Measurements from ENCODE around the gene VWA3A. TPM values are rescaled to one million over a fixed set of nuclear protein-coding genes. Genes with fewer than 3 reads are reported as not detected.

The VWA3A gene
- total and polyA plus RNA-seq, 2 donors (not counting 1 experiment from before 2014, with no cell fraction given) = 0.06 to 0.17 TPM

DNA sequence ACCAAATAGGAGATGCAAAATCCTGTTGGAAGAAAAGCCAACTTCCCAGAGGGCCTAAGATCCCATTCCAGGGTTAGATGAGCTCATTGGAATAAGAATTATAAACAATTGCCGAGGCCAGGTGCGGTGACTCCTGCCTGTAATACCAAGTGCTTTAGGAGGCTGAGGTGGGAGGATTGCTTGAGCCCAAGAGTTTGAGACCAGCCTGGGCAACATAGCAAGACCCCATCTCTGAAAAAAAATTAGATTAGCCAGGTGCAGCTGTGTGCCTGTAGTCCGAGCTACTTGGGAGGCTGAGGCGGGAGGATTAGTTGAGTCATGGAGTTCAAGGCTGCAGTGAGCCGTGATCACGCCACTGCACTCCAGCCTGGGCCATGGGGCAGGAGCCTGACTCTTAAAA is 52.2 kb downstream of the VWA3A start:
- no peak overlapping the region for H3K4me2 ChIP-seq (ENCODE audit: extremely low read depth, insufficient read depth, low read length)
- H3K9ac ChIP-seq (ENCODE audit: insufficient read depth, low read length) = no peak overlapping the region
- peaks cover 14% of the 10 kb centered on the region for H3K27me3 ChIP-seq (ENCODE audit: control insufficient read depth, insufficient read depth, low read length)
- TF ChIP-seq CTCF (conservative IDR thresholded peaks at IDR 0.05 in 1 of 2, IDR thresholded peaks at IDR 0.05 in 1 of 2; ENCODE audit: low read depth in 1 of 2, low read length in 2 of 2) = no peak
- no peak for TF ChIP-seq EZH2 (IDR thresholded peaks at IDR 0.05; ENCODE audit: low read length, missing control alignments)
- no peaks in the 10 kb centered on the region for H3K79me2 ChIP-seq (ENCODE audit: control insufficient read depth, insufficient read depth, low read length)
- H3K27ac ChIP-seq (ENCODE audit: insufficient read depth, low read length) = no peak overlapping the region
- H3K4me3 ChIP-seq (replicated peaks in 1 of 4; ENCODE audit: control extremely low read depth in 1 of 4, insufficient read depth in 1 of 4, low read depth in 3 of 4, low read length in 4 of 4) = no peak overlapping the region
- no peak overlapping the region for H2AFZ ChIP-seq (ENCODE audit: low read length)
- H3K36me3 ChIP-seq (ENCODE audit: control insufficient read depth, insufficient read depth, low read length) = no peaks in the 10 kb centered on the region
- H4K20me1 ChIP-seq (ENCODE audit: control insufficient read depth, extremely low read depth, insufficient read depth, low read length) = no peaks in the 10 kb centered on the region
- DNase-seq (ENCODE audit: low read depth in 2 of 2) = no peak
- H3K4me1 ChIP-seq (ENCODE audit: control insufficient read depth, extremely low read depth, insufficient read depth, low read length) = no peaks in the 10 kb centered on the region
- H3K9me3 ChIP-seq (ENCODE audit: control insufficient read depth, insufficient read depth, low read depth, low read length) = no peaks in the 10 kb centered on the region

- Histone ChIP-seq H3K27me3 (ENCODE audit: control insufficient read depth, insufficient read depth, low read length) (peaks cover 4% of the 10 kb centered on the region), H3K9me3 (ENCODE audit: control insufficient read depth, insufficient read depth, low read depth, low read length) (no peaks in the 10 kb centered on the region), H3K4me1 (ENCODE audit: control insufficient read depth, extremely low read depth, insufficient read depth, low read length) (no peaks in the 10 kb centered on the region), H3K27ac (ENCODE audit: insufficient read depth, low read length) (no peak overlapping the region), H3K79me2 (ENCODE audit: control insufficient read depth, insufficient read depth, low read length) (no peaks in the 10 kb centered on the region), H3K4me3 (replicated peaks in 1 of 4; ENCODE audit: control extremely low read depth in 1 of 4, insufficient read depth in 1 of 4, low read depth in 3 of 4, low read length in 4 of 4) (no peak overlapping the region), H4K20me1 (ENCODE audit: control insufficient read depth, extremely low read depth, insufficient read depth, low read length) (no peaks in the 10 kb centered on the region), H3K36me3 (ENCODE audit: control insufficient read depth, insufficient read depth, low read length) (no peaks in the 10 kb centered on the region), H3K4me2 (ENCODE audit: extremely low read depth, insufficient read depth, low read length) (no peak overlapping the region), H3K9ac (ENCODE audit: insufficient read depth, low read length) (no peak overlapping the region), H2AFZ (ENCODE audit: low read length) (no peak overlapping the region)
- TF ChIP-seq CTCF (conservative IDR thresholded peaks at IDR 0.05 in 1 of 2, IDR thresholded peaks at IDR 0.05 in 1 of 2; ENCODE audit: low read depth in 1 of 2, low read length in 2 of 2) (no peak), EZH2 (IDR thresholded peaks at IDR 0.05; ENCODE audit: low read length, missing control alignments) (no peak)
- no peak for DNase-seq (ENCODE audit: low read depth in 2 of 2)
These were observed 55.5 kb downstream of the VWA3A start for GRCh38 chr16:22147853-22148252.

- Histone ChIP-seq H3K4me2 (ENCODE audit: extremely low read depth, insufficient read depth, low read length) (no peak overlapping the region), H3K27me3 (ENCODE audit: control insufficient read depth, insufficient read depth, low read length) (peaks cover 4% of the 10 kb centered on the region), H3K4me1 (ENCODE audit: control insufficient read depth, extremely low read depth, insufficient read depth, low read length) (no peaks in the 10 kb centered on the region), H3K27ac (ENCODE audit: insufficient read depth, low read length) (no peak overlapping the region), H3K4me3 (replicated peaks in 1 of 4; ENCODE audit: control extremely low read depth in 1 of 4, insufficient read depth in 1 of 4, low read depth in 3 of 4, low read length in 4 of 4) (no peak overlapping the region), H3K9ac (ENCODE audit: insufficient read depth, low read length) (no peak overlapping the region), H3K36me3 (ENCODE audit: control insufficient read depth, insufficient read depth, low read length) (no peaks in the 10 kb centered on the region), H2AFZ (ENCODE audit: low read length) (no peak overlapping the region), H3K9me3 (ENCODE audit: control insufficient read depth, insufficient read depth, low read depth, low read length) (no peaks in the 10 kb centered on the region), H3K79me2 (ENCODE audit: control insufficient read depth, insufficient read depth, low read length) (no peaks in the 10 kb centered on the region), H4K20me1 (ENCODE audit: control insufficient read depth, extremely low read depth, insufficient read depth, low read length) (no peaks in the 10 kb centered on the region)
- DNase-seq (ENCODE audit: low read depth in 2 of 2) = no peak
- TF ChIP-seq CTCF (conservative IDR thresholded peaks at IDR 0.05 in 1 of 2, IDR thresholded peaks at IDR 0.05 in 1 of 2; ENCODE audit: low read depth in 1 of 2, low read length in 2 of 2) (no peak), EZH2 (IDR thresholded peaks at IDR 0.05; ENCODE audit: low read length, missing control alignments) (no peak)
These were observed 59.1 kb downstream of the VWA3A start for GRCh38 chr16:22151246-22151998.
